Ovary (tissue), 9 donors: Measurements from ENCODE around the gene KLC1. TPM values are rescaled to one million over a fixed set of nuclear protein-coding genes. Genes with fewer than 3 reads are reported as not detected.
A peak's percentile ranks its signal among the peaks of the same experiment; 100 is the strongest.

Experiments used
- DNase-seq, 5 donors: peaks; one replicate each; pipeline ENCODE4 v3.0.0-alpha.2; 2019 to 2020
- H3K27ac ChIP-seq, 2 donors: fragments of 200-600 bp; one replicate each; pipeline versions ENCODE4 v1.5.1 to v1.8.0; 2019 to 2022
- H3K27me3 ChIP-seq: fragments of 200-600 bp; one replicate; pipeline ENCODE4 v1.8.0; 2022
- H3K36me3 ChIP-seq: fragments of 200-600 bp; sonication (generic); one replicate; pipeline ENCODE4 v1.5.1; 2019
- H3K4me1 ChIP-seq: one replicate; pipeline ENCODE4 v1.8.1; 2013; ENCODE audit warnings: mild to moderate bottlenecking, moderate library complexity; ENCODE audit not compliant: insufficient read depth
- H3K4me3 ChIP-seq: fragments of 200-600 bp; sonication (generic); one replicate; pipeline ENCODE4 v1.5.1; 2017
- H3K9me3 ChIP-seq, 2 donors: fragments of 200-600 bp in 1 of 2; sonication (generic) in 1 of 2; one replicate each; pipeline versions ENCODE4 v1.5.1 to v1.8.1; 2013 to 2019; ENCODE audit warnings: mild to moderate bottlenecking in 1 of 2, moderate library complexity in 1 of 2
- EP300 ChIP-seq: sonication (generic); formaldehyde crosslinking; IDR thresholded peaks from one replicate; pipeline ENCODE4 v1.6.1; 2017; ENCODE audit warnings: antibody characterized with exemption
- POLR2A ChIP-seq: fragments of 450-650 bp; IDR thresholded peaks from one replicate; pipeline ENCODE4 v1.6.1; 2017; ENCODE audit warnings: antibody characterized with exemption, mild to moderate bottlenecking, moderate library complexity
- WGBS, 3 donors: extraction: QIAGEN DNeasy Blood & Tissue Kit in 1 of 3; methylation state at CpG; one replicate each; pipeline versions ENCODE4 v1.1.5 to v1.1.7; 2013 to 2017; 5-methylcytosine and 5-hydroxymethylcytosine counted together
- intact Hi-C, 4 donors: fragments of 100-400 bp; cut with DNase I; formaldehyde crosslinking; loops; one replicate each; pipeline versions ENCODE4 v1.11.0 to v1.15.1; 2022 to 2023
- polyA plus RNA-seq, 2 donors: library from polyadenylated mRNA; stranded (reverse); fragments of 200-250 nt in 1 of 2; fragments of 350-450 nt in 1 of 2; fragmentation: Illumina TruSeq in 1 of 2; extraction: RNeasy Lipid Tissue Mini Kit (QIAGEN cat#74804) in 1 of 2; gene quantifications; one replicate each; pipeline ENCODE4 v1.2.3, GENCODE V29; 2013 to 2014
- total RNA-seq, 7 donors: library from RNA; depleted of rRNA in 2 of 7; stranded (reverse); fragments of >200 nt in 2 of 7; fragmentation: NEBNext Ultra II Directional in 3 of 7; extraction: Animal tissue kit (Norgen Biotek cat#: 25700) in 3 of 7; gene quantifications; one replicate each; pipeline versions ENCODE4 v1.1.0 to v1.2.4, GENCODE V29; 2016 to 2023
- TF ChIP-seq, protein P1 (sequence below), 3 donors: fragments of 450-650 bp in 2 of 3; fragments of 200-600 bp in 1 of 3; IDR thresholded peaks; one replicate each; pipeline versions ENCODE4 v1.5.1 to v1.8.0; 2016 to 2022; ENCODE audit warnings: antibody characterized with exemption in 3 of 3, mild to moderate bottlenecking in 1 of 3
- donor health status: DM: no; HTN: no; CAD: no; lungs with moderate emphysema.
- donor health status: DM: no; HTN: no; CAD: no.
- donor health status: Bipolar disorder and iron deficiency.
- donor health status: DM: yes; HTN: yes; CAD: no.
- donor health status: DM: no; HTN: no; CAD: no.
- donor health status: DM: yes; HTN: yes; CAD: no.

KLC1 gene
- total and polyA plus RNA-seq, 9 donors: 80.0 to 191 (median 149) TPM

DNA sequence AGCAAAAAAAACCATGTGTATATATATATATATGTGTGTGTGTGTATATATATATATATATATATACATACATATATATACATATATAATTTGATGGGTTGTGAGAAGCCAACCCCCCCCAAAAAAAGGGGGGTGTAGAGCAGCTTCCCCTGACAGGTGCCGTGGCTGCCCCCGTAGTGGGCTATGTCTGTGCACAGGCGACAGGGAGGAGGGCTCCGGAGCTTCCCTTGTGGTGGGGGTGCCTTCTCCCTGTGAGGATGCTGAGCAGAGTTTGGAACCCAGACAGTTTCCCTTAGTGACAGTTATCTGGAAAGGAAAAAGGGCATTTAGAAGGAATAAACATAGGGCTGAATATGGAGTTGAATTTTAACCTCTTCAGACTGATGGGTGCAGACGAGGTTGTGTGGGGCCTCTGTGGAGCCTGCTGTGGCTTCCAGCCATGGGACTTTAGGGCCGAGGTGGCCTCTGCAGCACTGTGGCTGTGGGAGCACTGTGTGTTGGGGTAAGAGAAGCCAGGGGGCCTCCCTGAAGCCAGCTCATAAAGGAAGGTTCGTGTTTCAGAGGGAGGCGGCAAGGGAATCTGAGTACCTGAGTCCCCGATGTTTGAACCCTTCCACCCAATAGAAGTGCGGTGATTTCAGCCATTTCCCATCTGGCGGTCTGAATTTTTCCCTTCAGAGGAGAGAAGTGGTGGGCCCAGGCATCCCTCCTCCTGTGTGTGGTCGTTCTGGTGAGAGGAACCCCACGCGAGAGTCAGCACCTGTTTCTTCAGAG lies 66.5 kb downstream of the KLC1 start:
- intact Hi-C loops: no loop called here
- TF ChIP-seq EP300: no peak
- TF ChIP-seq, protein P1, sequence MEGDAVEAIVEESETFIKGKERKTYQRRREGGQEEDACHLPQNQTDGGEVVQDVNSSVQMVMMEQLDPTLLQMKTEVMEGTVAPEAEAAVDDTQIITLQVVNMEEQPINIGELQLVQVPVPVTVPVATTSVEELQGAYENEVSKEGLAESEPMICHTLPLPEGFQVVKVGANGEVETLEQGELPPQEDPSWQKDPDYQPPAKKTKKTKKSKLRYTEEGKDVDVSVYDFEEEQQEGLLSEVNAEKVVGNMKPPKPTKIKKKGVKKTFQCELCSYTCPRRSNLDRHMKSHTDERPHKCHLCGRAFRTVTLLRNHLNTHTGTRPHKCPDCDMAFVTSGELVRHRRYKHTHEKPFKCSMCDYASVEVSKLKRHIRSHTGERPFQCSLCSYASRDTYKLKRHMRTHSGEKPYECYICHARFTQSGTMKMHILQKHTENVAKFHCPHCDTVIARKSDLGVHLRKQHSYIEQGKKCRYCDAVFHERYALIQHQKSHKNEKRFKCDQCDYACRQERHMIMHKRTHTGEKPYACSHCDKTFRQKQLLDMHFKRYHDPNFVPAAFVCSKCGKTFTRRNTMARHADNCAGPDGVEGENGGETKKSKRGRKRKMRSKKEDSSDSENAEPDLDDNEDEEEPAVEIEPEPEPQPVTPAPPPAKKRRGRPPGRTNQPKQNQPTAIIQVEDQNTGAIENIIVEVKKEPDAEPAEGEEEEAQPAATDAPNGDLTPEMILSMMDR (IDR thresholded peaks at IDR 0.05): no peak
- H3K4me1 ChIP-seq: peaks cover 22% of the 10 kb centered on the region
- H3K36me3 ChIP-seq: no peaks in the 10 kb centered on the region
- H3K27ac ChIP-seq: no peak overlapping the region
- no peak overlapping the region for H3K4me3 ChIP-seq
- H3K9me3 ChIP-seq: no peaks in the 10 kb centered on the region
- WGBS, 3 donors: 47 to 54% (median 52%) methylated on average over 14 of the region's 14 CpGs
- DNase-seq: peak in 1 of 5 donors; percentile 32
- no peaks in the 10 kb centered on the region for H3K27me3 ChIP-seq

DNA sequence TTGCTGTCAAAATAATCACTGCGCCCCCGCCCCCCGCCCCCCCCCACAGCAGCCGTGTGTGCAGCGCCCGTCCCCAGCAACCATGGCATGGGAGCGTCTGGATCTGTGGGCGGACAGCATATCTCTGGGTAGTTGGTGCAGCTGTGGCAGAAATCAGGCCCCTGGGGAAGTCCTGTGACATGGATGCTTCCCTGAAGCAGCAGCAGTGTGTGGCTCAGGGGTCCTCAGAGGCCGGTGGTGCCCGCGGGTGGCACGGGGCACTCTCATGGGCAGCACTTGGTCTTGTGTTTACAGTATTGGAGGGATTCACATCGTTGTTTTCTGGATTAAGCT lies 67.0 kb downstream of the KLC1 start:
- peak overlapping the region in 1 of 2 donors; percentile 58 for H3K27ac ChIP-seq
- intact Hi-C loops: no loop called here
- H3K27me3 ChIP-seq: no peaks in the 10 kb centered on the region
- no peaks in the 10 kb centered on the region for H3K36me3 ChIP-seq
- TF ChIP-seq, protein P1 (IDR thresholded peaks at IDR 0.05): no peak
- TF ChIP-seq POLR2A (no peak), EP300 (no peak)
- 14 to 27% (median 18%) methylated on average over 6 to 13 of the region's 13 CpGs for WGBS, 3 donors
- H3K4me1 ChIP-seq: peaks cover 22% of the 10 kb centered on the region
- H3K4me3 ChIP-seq: no peak overlapping the region
- no peaks in the 10 kb centered on the region for H3K9me3 ChIP-seq
- DNase-seq: peak in 1 of 5 donors; percentile 37

DNA sequence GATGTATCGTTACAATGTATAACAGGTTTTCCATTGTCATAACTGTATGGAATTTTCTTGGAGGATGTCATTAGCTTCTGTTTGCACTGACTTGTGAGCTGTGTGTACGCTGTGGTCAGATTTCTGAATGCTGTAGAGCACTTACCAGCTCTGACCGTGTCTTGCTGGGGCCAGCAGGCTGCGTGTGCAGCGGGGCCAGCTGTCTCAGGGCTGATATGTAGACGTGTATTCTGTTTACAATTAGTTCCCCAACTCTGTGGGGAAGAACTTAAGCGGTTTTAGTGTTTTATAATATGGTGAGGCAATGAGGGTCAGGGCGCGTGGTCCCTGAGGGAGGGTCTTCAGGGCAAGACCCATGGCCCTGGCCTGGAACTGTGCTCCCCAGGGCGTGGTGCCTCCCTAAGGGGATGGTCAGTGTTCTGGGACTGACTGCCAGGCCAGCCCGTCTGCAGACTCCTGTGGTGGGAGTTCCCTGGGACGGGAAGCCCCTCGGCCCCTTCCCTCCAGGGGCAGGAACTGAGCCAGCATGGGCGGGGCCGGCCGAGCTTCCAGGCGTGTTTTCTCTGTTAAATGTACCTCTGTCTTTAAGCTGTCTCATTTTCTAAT lies 67.6 kb downstream of the KLC1 start:
- Histone ChIP-seq H3K9me3 (no peaks in the 10 kb centered on the region), H3K36me3 (no peaks in the 10 kb centered on the region), H3K4me3 (no peak overlapping the region), H3K27me3 (no peaks in the 10 kb centered on the region), H3K4me1 (peaks cover 22% of the 10 kb centered on the region), H3K27ac (peak overlapping the region in 1 of 2 donors; percentile 58)
- WGBS, 3 donors: 4 to 6% (median 6%) methylated on average over 17 of the region's 17 CpGs
- TF ChIP-seq POLR2A (no peak), EP300 (no peak)
- TF ChIP-seq, protein P1 (IDR thresholded peaks at IDR 0.05): no peak
- peak in 3 of 5 donors; percentile 62 to 83 (median 69) for DNase-seq
- intact Hi-C loops: no loop called here

DNA sequence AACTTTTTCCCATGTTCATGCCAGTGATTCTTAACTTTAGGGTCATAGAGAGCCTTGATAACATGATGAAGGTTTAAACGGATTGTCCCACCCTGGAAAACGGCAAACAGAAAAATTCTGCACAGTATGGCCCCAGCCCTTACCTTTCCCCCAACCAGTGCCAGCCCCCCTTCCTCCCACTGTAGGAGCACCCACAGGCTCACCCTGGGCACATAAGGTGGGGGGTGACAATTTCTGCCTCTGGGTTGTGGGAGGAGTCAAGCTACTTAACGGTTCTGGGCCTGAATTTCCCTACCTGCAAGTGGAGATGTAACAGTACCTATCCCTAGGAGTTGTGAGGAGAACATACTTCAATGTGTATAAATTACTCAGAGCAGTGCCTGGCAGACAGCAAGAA lies 68.2 kb downstream of the KLC1 start:
- TF ChIP-seq POLR2A (no peak), EP300 (no peak)
- TF ChIP-seq, protein P1 (IDR thresholded peaks at IDR 0.05): no peak
- H3K27me3 ChIP-seq: no peaks in the 10 kb centered on the region
- intact Hi-C loops: no loop called here
- no peak overlapping the region for H3K4me3 ChIP-seq
- peak overlapping the region in 1 of 2 donors; percentile 58 for H3K27ac ChIP-seq
- 5 to 8% (median 5%) methylated on average over 3 of the region's 3 CpGs for WGBS, 3 donors
- H3K4me1 ChIP-seq: peaks cover 22% of the 10 kb centered on the region
- H3K9me3 ChIP-seq: no peaks in the 10 kb centered on the region
- peak in 1 of 5 donors; percentile 21 for DNase-seq
- no peaks in the 10 kb centered on the region for H3K36me3 ChIP-seq
